T-helper 1 cell (primary cell): ENCODE measurements around the gene CEP131.
A peak's percentile ranks its signal among the peaks of the same experiment; 100 is the strongest.

Experiments used
- DNase-seq, 5 donors: peaks; one replicate each; pipeline ENCODE4 v3.0.0-alpha.2; 2012 to 2020

CEP131 gene

DNA sequence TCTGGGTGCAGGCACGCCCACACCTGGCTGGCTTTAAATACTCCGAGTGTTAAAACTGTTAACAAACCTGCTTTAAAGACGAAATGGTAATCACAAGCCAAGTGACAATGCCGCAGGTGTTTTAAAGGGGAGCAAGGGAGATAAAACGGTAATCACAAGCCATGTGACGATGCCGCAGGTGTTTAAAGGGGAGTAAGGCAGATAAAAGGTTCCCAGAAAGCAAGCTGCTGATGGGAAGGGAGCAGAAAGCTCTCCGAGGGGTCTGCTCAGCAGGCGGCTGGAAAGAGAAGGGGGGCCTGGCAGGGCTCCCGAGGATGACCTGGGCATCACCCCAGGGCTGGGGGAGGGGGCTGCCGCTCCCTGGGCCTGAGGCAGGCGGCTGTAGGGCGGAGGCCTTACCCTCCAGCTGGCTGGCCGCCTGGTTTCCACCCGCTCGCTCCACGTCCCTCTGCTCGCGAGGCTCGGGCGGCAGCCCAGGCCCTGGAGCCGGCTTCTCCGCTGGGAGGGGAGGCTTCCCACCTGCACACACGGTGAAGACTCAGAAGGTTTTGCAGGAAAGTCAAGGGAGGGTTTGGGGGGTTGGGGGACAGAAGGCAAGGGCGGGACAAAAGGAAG lies 28.4 kb upstream of the CEP131 start:
- no peak for DNase-seq

- no peak for DNase-seq
These were observed 27.7 kb upstream of the CEP131 start for GRCh38 chr17:81250286-81251093.

- no peak for DNase-seq
These were observed 26.7 kb upstream of the CEP131 start for GRCh38 chr17:81249223-81250040.

DNA sequence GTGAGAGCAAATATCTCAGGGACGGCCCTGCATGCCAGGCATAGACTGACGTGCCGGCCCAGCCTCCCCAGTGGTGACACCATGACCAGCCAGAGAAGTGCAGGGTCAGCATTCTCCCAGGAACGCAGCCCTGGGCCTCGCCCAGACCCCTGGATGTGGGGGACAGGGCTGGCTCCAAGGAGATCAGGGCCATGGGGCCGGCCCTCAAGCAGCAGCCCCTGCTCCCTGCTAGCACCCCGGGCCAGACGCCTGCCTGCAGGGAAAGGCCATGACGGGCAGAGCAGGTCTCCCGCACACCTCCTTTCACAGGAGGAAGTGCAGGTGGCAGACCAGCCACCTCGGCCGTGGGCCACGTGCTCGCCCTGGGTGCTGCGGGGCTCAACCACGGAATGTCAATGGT lies 25.9 kb upstream of the CEP131 start:
- no peak for DNase-seq

- no peak for DNase-seq
These were observed 24.7 kb upstream of the CEP131 start for GRCh38 chr17:81247339-81247990.

DNA sequence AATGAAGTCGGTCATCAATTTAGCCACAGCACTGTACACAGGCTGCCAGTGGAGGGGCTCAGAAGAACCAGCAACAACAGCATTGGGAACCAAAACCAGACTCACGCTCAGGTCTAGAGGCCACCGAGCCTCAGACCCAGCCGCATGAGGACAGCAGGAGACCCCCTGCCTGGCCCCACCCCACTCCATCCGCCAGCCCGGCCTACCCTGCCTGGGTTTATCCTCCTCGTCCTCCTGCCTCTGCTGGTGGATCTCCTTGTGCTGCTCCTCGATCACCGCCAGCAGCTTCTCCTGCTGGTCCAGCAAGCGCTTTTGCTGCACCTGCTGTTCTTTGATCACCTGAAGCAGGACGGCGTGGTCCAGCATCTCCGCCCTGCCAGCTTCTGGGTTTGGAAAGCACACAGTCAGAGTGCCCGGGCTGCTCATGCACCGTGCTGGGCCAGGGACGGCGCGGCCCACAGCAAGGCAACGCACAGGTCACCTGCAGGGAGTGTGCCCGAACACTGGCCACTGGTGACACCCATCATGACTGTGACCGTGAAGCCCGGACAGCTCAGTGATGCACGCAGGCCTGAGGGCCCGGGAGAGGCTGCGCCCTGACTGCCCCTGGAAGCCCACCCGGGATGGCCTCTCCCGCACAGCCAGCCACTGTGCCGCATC lies 24.0 kb upstream of the CEP131 start:
- DNase-seq = no peak

GRCh38 chr17:81246343-81246670 lies 23.5 kb upstream of the CEP131 start:
- DNase-seq = no peak

DNA sequence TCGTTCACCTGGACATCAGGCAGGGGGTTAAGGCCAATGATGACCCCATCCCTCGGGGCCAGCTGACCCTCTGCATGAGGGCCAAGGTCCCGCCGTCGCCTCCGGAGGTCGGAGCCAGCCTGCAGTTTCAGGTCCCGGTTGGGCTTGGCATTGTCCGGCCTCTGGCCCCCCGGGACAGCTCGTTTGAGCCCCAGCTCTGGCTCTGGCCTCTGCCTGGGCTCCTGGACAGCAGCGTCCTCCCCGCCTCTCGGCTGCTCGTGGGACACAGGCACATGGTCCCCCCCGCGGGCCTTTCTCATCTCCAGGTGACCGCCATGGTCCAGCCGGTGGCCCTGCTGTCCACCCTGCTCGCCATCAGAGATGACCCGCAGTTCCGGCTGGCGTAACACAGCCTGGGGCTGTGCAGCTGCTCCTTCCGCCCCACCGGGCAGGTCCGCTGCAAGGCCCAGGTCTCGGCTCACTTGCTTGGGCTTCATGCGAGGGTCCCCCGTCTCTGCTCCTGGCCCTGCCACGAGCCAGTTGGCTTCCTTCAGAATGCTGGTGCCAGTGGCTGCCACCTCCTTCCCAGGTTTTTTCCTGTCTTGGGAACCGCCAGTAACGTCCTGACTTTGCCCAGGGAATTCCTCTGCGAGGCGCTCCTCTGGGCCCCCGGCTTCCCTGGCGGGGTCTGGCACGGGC lies 23.0 kb upstream of the CEP131 start:
- no peak for DNase-seq

- DNase-seq = no peak
These were observed 22.4 kb upstream of the CEP131 start for GRCh38 chr17:81245024-81245664.

DNA sequence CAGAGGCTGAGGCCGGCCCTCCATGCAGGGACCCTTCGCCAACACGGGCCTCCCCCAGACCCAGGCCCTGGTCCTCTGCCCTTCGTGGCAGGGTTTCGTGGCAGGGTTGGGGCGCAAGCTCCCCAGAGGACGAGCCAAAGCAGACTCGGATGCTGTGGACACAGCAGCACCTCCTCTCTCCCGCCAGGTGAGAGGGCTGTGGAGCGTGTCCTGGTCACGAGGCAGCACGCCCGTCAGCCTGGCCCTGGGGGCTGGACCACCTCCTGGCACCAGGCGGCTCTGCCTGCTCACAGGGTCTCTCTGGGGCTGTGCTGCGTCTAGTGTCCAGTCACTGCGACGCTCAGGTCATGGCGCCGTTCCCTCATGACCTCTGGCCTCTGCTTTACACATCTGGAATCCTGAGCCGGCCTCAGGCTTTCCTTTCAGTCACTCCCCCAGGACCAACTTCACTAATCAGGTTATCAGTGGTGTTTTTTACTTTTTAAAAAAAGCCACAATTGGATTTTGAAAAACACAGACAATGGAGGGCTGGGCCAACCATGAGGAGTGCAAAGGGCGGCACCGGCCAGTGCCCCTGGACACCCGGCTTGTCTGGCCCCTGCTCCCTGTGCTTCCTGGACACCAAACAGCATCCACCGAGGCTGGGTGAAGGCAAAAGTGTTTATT lies 21.7 kb upstream of the CEP131 start:
- no peak for DNase-seq

- no peak for DNase-seq
These were observed 20.5 kb upstream of the CEP131 start for GRCh38 chr17:81243333-81243664.

- no peak for DNase-seq
These were observed 19.9 kb upstream of the CEP131 start for GRCh38 chr17:81242421-81243332.

DNA sequence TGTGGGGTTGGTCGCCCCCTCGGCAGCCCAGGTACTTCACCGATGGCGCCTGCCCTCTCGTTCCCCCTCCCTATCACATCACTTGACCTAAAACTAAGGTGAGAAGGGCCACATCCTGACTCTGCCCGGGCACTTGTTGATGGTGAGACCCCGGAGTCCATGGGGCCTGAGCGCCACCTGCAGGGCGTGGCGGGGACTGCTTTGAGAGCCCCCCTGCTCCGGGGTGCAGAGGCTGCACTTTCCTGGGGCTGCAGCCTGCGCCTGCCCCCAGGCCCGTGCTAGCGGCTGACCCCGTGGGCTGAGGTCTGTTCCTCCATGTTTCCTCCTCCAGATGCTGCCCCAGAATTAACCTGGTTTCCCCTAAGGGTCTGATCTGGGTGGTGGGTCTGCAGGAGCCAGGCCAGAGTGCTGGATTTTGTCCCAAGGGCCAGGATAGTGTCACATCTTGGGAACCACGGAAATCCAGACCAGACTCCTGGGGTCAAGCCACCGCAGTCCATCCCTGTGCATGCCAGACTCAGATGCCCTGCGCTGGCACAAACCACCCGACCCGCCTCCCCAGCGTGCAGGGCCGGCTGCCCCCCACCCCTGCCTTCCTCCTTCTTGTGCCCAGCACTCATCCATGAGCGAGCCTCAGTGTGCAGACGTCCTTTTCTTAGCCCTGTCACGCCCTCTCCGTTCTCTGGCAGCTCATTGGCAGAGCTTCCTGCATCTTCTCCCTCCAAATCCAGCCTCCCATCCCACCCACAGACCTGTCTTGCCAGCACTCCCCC lies 19.1 kb upstream of the CEP131 start:
- DNase-seq = peak in 3 of 5 donors; percentile 44 to 56 (median 45)

DNA sequence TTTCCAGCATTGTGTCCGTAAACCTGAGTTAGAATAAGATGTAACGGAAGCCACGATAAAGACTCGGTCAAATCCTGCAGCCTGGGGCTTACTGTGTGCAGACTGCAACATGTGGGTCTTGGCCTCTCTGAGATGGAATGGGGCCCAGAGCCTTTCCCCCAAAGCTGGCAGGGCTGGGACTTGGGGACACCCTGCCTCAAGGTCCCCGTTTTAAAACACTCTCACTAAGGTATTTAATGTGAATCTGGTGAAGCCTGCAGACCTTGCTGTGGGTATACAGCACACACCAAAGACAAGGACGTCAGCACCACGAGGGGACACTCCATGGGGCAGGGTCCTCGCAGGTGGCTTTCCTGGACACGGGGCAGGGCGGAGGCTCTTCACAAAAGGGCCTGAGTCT lies 18.4 kb upstream of the CEP131 start:
- DNase-seq = no peak

GRCh38 chr17:81240761-81241160 lies 18.0 kb upstream of the CEP131 start:
- no peak for DNase-seq

DNA sequence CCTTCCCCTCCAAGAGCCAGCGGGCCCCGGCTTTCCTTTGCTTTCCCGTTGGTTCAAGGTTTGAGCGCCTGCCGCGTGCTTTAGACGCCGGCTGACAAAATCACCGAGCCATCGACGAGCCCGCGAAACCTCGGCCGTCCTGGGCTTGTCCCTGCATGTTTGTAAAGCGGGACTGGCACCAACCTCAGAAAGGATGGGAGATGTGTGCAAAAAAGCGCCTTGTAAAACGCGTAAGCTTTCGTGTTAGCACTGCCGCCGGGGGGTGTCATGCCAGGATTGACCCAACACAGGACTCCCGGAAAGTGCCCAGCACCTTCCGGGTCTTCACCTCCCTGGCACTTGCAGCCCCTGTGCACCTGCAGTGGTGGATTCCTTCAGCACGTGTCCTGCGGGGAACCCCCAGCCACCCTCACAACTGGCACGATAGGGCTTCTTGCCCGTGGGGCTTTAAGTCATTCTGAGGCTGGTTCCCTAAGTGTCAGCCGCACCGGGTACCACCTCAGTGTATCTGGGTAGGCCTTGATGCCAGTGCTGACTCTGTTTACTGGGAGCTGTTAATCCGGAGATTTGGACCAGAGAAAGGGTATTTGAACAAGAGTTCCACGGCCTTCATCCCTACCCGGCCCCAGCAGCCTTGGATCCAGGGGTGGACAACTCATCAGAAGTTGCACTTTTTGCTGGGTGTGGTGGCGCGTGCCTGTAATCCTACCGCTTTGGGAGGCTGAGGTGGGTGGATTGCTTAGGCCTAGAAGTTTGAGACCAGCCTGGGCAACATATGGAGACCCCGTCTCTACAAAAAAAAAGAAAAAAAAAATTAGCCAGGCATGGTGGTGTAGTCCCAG lies 17.2 kb upstream of the CEP131 start:
- DNase-seq = peak in 3 of 5 donors; percentile 25 to 45 (median 32)

DNA sequence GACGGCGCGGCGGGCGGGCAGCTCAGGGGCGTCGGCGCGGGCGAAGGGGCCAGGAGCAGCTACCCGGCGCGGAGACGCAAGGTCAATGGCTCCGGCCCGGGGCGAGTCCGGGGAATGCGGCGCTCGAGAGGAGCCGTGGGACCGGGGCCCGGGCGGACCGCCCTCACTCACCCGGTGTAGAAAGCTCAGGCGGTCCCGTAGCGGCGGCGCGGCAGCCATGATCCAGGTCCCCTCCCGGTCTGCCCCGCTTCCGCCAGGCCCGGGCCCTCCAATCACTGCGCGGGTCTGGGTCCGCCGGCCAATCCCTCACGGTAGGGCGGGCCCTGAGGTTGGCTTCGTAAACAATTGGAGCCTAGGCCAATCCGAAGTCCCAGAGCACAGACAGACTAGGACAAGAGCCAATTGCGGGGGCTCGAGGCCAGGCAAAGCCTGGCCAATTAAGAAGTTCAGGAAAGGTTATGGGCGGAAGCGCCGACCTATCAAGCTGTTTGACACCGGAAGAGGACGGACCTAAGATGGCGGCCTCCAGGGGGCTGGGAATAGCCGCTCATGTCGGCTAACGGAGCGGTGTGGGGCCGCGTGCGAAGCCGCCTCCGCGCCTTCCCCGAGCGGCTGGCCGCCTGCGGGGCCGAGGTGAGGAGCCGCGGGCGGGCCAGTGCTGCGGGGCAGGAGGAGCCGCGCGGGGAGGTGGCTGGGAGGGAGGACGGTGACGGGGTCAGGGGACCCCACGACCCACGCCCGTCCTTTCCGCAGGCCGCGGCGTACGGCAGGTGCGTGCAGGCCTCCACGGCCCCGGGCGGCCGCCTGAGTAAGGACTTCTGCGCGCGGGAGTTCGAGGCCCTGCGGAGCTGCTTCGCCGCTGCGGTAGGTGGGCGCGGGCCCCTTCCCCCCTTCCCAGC lies 16.3 kb upstream of the CEP131 start, which contains the start of the genes NDUFAF8 and TEPSIN:
NDUFAF8 (plus strand) TSS at position 504 of the 899 bp plus-strand sequence; CDS start at position 550, 46 bp downstream.
TEPSIN (minus strand) TSS at position 241 of the 899 bp plus-strand sequence; CDS start at position 219, 22 bp downstream.
- DNase-seq = peak; percentile 91 to 99 (median 94)
